H9 (cell line): Measurements from ENCODE around the gene ORMDL1. TPM values are rescaled to one million over a fixed set of nuclear protein-coding genes. Genes with fewer than 3 reads are reported as not detected.

ENCODE experiments used
- DNase-seq: peaks from one replicate; pipeline ENCODE4 v3.0.0-alpha.2; 2017
- H2AFZ ChIP-seq: one replicate; pipeline ENCODE4 v1.6.1; 2013; ENCODE audit warnings: mild to moderate bottlenecking, low read length, control low read depth, moderate library complexity
- H2AK5ac ChIP-seq: 2 replicates; pipeline ENCODE4 v1.6.1; 2013; ENCODE audit warnings: low read length, control low read depth, mixed read lengths; ENCODE audit not compliant: insufficient read length
- H2BK120ac ChIP-seq: one replicate; pipeline ENCODE4 v1.6.1; 2013; ENCODE audit warnings: low read depth, mild to moderate bottlenecking, low read length, control low read depth, inconsistent platforms; ENCODE audit not compliant: poor library complexity, severe bottlenecking
- H2BK12ac ChIP-seq: 2 replicates; pipeline ENCODE4 v1.6.1; 2013; ENCODE audit warnings: low read length, control low read depth, mixed read lengths, low read depth; ENCODE audit not compliant: insufficient read length
- H2BK15ac ChIP-seq: 2 replicates; pipeline ENCODE4 v1.6.1; 2013; ENCODE audit warnings: low read depth, low read length, control low read depth
- H2BK20ac ChIP-seq: one replicate; pipeline ENCODE4 v1.6.1; 2013; ENCODE audit warnings: low read depth, mild to moderate bottlenecking, low read length, control low read depth, inconsistent platforms; ENCODE audit not compliant: poor library complexity, severe bottlenecking
- H2BK5ac ChIP-seq: 2 replicates; pipeline ENCODE4 v1.6.1; 2013; ENCODE audit warnings: low read length, control low read depth, mixed read lengths; ENCODE audit not compliant: insufficient read length
- H3K14ac ChIP-seq: 2 replicates; pipeline ENCODE4 v1.6.1; 2013; ENCODE audit warnings: low read length, control low read depth; ENCODE audit not compliant: insufficient read depth
- H3K18ac ChIP-seq: 2 replicates; pipeline ENCODE4 v1.6.1; 2013; ENCODE audit warnings: low read depth, mild to moderate bottlenecking, mixed read lengths, low read length, control low read depth; ENCODE audit not compliant: insufficient read length
- H3K23ac ChIP-seq: 2 replicates; pipeline ENCODE4 v1.6.1; 2013; ENCODE audit warnings: low read length, control low read depth, mixed read lengths, low read depth; ENCODE audit not compliant: insufficient read length
- H3K23me2 ChIP-seq: 2 replicates; pipeline ENCODE4 v1.6.1; 2013; ENCODE audit warnings: low read depth, mild to moderate bottlenecking, mixed read lengths, low read length, control low read depth; ENCODE audit not compliant: insufficient read length, poor library complexity, severe bottlenecking
- H3K27ac ChIP-seq: 2 replicates; pipeline ENCODE4 v1.5.1; 2013; ENCODE audit warnings: low read length, control low read depth, mixed read lengths, low read depth; ENCODE audit not compliant: insufficient read length
- H3K27me3 ChIP-seq: 2 replicates; pipeline ENCODE4 v1.6.1; 2013; ENCODE audit warnings: low read length, control low read depth, inconsistent platforms; ENCODE audit not compliant: insufficient read depth
- H3K4ac ChIP-seq: 2 replicates; pipeline ENCODE4 v1.6.1; 2013; ENCODE audit warnings: low read depth, mild to moderate bottlenecking, control low read depth, inconsistent platforms, low read length, moderate library complexity
- H3K4me1 ChIP-seq: 2 replicates; pipeline ENCODE4 v1.6.1; 2013; ENCODE audit warnings: low read length, control low read depth, inconsistent platforms; ENCODE audit not compliant: insufficient read depth
- H3K4me2 ChIP-seq: 2 replicates; pipeline ENCODE4 v1.6.1; 2013; ENCODE audit warnings: low read length, control low read depth, mixed read lengths; ENCODE audit not compliant: insufficient read length, insufficient read depth
- H3K56ac ChIP-seq: 2 replicates; pipeline ENCODE4 v1.6.1; 2013; ENCODE audit warnings: low read depth, mild to moderate bottlenecking, mixed read lengths, low read length, control low read depth; ENCODE audit not compliant: insufficient read length
- H3K79me1 ChIP-seq: 2 replicates; pipeline ENCODE4 v1.6.1; 2013; ENCODE audit warnings: low read depth, mild to moderate bottlenecking, moderate library complexity, low read length, control low read depth, inconsistent platforms; ENCODE audit not compliant: insufficient read depth, poor library complexity, severe bottlenecking
- H3K79me2 ChIP-seq: 2 replicates; pipeline ENCODE4 v1.6.1; 2013; ENCODE audit warnings: low read length, control low read depth, inconsistent platforms; ENCODE audit not compliant: insufficient read depth
- H3K9ac ChIP-seq: 2 replicates; pipeline ENCODE4 v1.6.1; 2013; ENCODE audit warnings: low read length, control low read depth, mixed read lengths; ENCODE audit not compliant: insufficient read length; ENCODE audit errors: extremely low read depth
- H3K9me3 ChIP-seq: one replicate; pipeline ENCODE4 v1.6.1; 2013; ENCODE audit warnings: low read depth, low read length, inconsistent platforms; ENCODE audit not compliant: control insufficient read depth
- H3T11ph ChIP-seq: one replicate; pipeline ENCODE4 v1.6.1; 2013; ENCODE audit warnings: mild to moderate bottlenecking, low read length, control low read depth, inconsistent platforms
- H4K20me1 ChIP-seq: one replicate; pipeline ENCODE4 v1.6.1; 2013; ENCODE audit not compliant: control insufficient read depth, insufficient read length, insufficient read depth
- H4K5ac ChIP-seq: 2 replicates; pipeline ENCODE4 v1.6.1; 2013; ENCODE audit warnings: low read depth, mild to moderate bottlenecking, mixed read lengths, low read length, control low read depth; ENCODE audit not compliant: insufficient read length
- H4K8ac ChIP-seq: replicated peaks from 2 replicates; pipeline ENCODE4 v1.6.1; 2013; ENCODE audit warnings: low read length, control low read depth, mixed read lengths, low read depth; ENCODE audit not compliant: insufficient read length
- H4K91ac ChIP-seq: 2 replicates; pipeline ENCODE4 v1.6.1; 2013; ENCODE audit warnings: low read depth, mild to moderate bottlenecking, moderate library complexity, mixed read lengths, low read length, control low read depth; ENCODE audit not compliant: insufficient read length
- H3K27ac Mint-ChIP-seq, 3 experiments: 2 replicates in 2 of 3; 3 replicates in 1 of 3; pipeline ENCODE4 v1.8.0; 2020 to 2021; ENCODE audit warnings: mixed read lengths in 3 of 3, mild to moderate bottlenecking in 1 of 3, moderate library complexity in 1 of 3
- H3K27me3 Mint-ChIP-seq: 2 replicates; pipeline ENCODE4 v1.8.0; 2021; ENCODE audit warnings: low read depth, mild to moderate bottlenecking, moderate library complexity, mixed read lengths
- H3K36me3 Mint-ChIP-seq, 3 experiments: 2 replicates in 2 of 3; 3 replicates in 1 of 3; pipeline ENCODE4 v1.8.0; 2020 to 2021; ENCODE audit warnings: low read depth in 3 of 3, mixed read lengths in 3 of 3; ENCODE audit not compliant: insufficient read depth in 1 of 3
- H3K4me1 Mint-ChIP-seq, 2 experiments: 2 replicates each; pipeline ENCODE4 v1.8.0; 2020; ENCODE audit warnings: mixed read lengths in 2 of 2
- H3K4me3 Mint-ChIP-seq, 2 experiments: 2 replicates in 1 of 2; 3 replicates in 1 of 2; pipeline ENCODE4 v1.8.0; 2020 to 2021; ENCODE audit warnings: mild to moderate bottlenecking in 2 of 2, mixed read lengths in 2 of 2, moderate library complexity in 1 of 2
- H3K9me3 Mint-ChIP-seq, 2 experiments: 2 replicates in 1 of 2; 3 replicates in 1 of 2; pipeline ENCODE4 v1.8.0; 2020; ENCODE audit warnings: mild to moderate bottlenecking in 2 of 2, mixed read lengths in 2 of 2, moderate library complexity in 1 of 2
- CTCF ChIP-seq: fragments of 200-600 bp; sonication (generic); conservative IDR thresholded peaks from 3 replicates; pipeline ENCODE4 v1.8.0; 2021; ENCODE audit warnings: antibody characterized with exemption, mild to moderate bottlenecking
- WGBS: extraction: QIAGEN DNeasy Blood & Tissue Kit; methylation state at CpG from one replicate; pipeline ENCODE4 v1.1.7; 2013; ENCODE audit warnings: missing lambda C conversion rate, low lambda C conversion rate, mixed read lengths; ENCODE audit not compliant: insufficient read length; ENCODE audit errors: extremely low coverage; 5-methylcytosine and 5-hydroxymethylcytosine counted together
- total RNA-seq: library from RNA; stranded (reverse); gene quantifications from 2 replicates; pipeline ENCODE4 v1.2.1, GENCODE V29; 2021

ORMDL1 gene
- total RNA-seq, 1 experiment from 2014 or later = 59.7 TPM

GRCh38 chr2:189770590-189771322 lies 13.4 kb downstream of the ORMDL1 start:
- H2AK5ac ChIP-seq = no peak overlapping the region
- H3K4ac ChIP-seq = no peak overlapping the region
- H3K23ac ChIP-seq = no peak overlapping the region
- H3K27ac ChIP-seq = no peak overlapping the region
- Mint-ChIP-seq H3K4me3 (no peak overlapping the region), H3K36me3 (peaks cover 21 to 62% (median 41%) of the 10 kb centered on the region in 3 experiments; a peak in 6 of 7 replicates), H3K27me3 (no peaks in the 10 kb centered on the region), H3K4me1 (no peaks in the 10 kb centered on the region), H3K27ac (no peak overlapping the region), H3K9me3 (no peaks in the 10 kb centered on the region)
- no peak overlapping the region for H4K5ac ChIP-seq
- no CpG with 5 or more reads among the region's 6 CpGs for WGBS
- H3K18ac ChIP-seq = no peak overlapping the region
- no peak overlapping the region for H4K8ac ChIP-seq
- no peak overlapping the region for H2BK5ac ChIP-seq
- no peak overlapping the region for H2BK120ac ChIP-seq
- no peak overlapping the region for H2BK15ac ChIP-seq
- H4K91ac ChIP-seq = no peak overlapping the region
- H2BK20ac ChIP-seq = no peak overlapping the region
- no peak for DNase-seq
- no peak overlapping the region for H2BK12ac ChIP-seq
- H3K79me1 ChIP-seq = no peaks in the 10 kb centered on the region
- no peaks in the 10 kb centered on the region; the same call in 1 of the 2 replicates for H3K27me3 ChIP-seq
- no peaks in the 10 kb centered on the region for H3K23me2 ChIP-seq
- H3T11ph ChIP-seq = no peak overlapping the region
- no peak overlapping the region for H3K14ac ChIP-seq
- no peaks in the 10 kb centered on the region for H3K4me1 ChIP-seq
- H3K56ac ChIP-seq = no peak overlapping the region
- H2AFZ ChIP-seq = no peak overlapping the region
- H3K79me2 ChIP-seq = no peaks in the 10 kb centered on the region
- no peak overlapping the region for H3K9ac ChIP-seq
- H3K9me3 ChIP-seq = no peaks in the 10 kb centered on the region
- H4K20me1 ChIP-seq = no peaks in the 10 kb centered on the region
- TF ChIP-seq CTCF = no peak
- H3K4me2 ChIP-seq = no peak overlapping the region
